Measurements from ENCODE around the gene ZNF791.

DNA sequence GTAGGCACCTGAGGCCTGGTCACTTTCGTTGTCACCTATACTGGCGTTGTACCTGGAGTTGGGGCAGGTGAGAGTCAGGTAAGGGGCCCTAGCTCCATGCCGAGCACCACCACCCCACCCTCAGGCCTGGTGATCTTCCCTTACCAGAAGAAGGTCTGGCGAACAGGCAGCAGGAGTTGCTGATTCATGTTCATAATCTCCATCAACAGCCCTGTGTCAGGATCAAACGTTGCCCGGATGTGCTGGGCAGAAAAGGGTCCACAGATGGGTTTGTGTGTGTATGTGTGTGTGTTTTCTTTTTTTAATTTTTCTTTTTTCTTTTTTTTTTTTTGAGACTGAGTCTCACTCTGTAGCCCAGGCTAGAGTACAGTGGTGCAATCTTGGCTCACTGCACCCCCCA, 41.5 kb downstream of the ZNF791 start:
- TF ChIP-seq CTCF (conservative IDR thresholded peaks at IDR 0.05) (no peak), ZFX (IDR thresholded peaks at IDR 0.05) (no peak)
